ENCODE data around the gene MRPS31. TPM values are rescaled to one million over a fixed set of nuclear protein-coding genes. Genes with fewer than 3 reads are reported as not detected.
"Not testable (repeated sequence)": the region's sequence is repeated elsewhere in the genome, so short reads cannot be mapped to it uniquely, and the experiment has no call there.

MRPS31 gene
- polyA plus RNA-seq, 1 donor = 27.6 TPM

- peak; percentile 73 for DNase-seq
These were observed 18.5 kb upstream of the MRPS31 start, which contains the start of gene SLC25A15 for GRCh38 chr13:40789275-40790153. SLC25A15 (plus strand) TSS chr13:40789611; CDS start chr13:40793227, 3,616 bp downstream.

GRCh38 chr13:40788540-40789274 lies 17.7 kb upstream of the MRPS31 start:
- DNase-seq = not testable (repeated sequence)

- DNase-seq = no peak
These were observed 16.1 kb upstream of the MRPS31 start for GRCh38 chr13:40787062-40787461.

GRCh38 chr13:40786568-40786996 lies 15.6 kb upstream of the MRPS31 start:
- DNase-seq = no peak

- DNase-seq = no peak
These were observed 13.6 kb upstream of the MRPS31 start for GRCh38 chr13:40784540-40784939.

- DNase-seq = not testable (repeated sequence)
These were observed 12.0 kb upstream of the MRPS31 start for GRCh38 chr13:40782971-40783370.

GRCh38 chr13:40781717-40782116 lies 10.7 kb upstream of the MRPS31 start:
- no peak for DNase-seq

GRCh38 chr13:40780822-40781401 lies 9.9 kb upstream of the MRPS31 start:
- DNase-seq = no peak

- DNase-seq = no peak
These were observed 8.9 kb upstream of the MRPS31 start for GRCh38 chr13:40779796-40780285.

- DNase-seq = no peak
These were observed 8.1 kb upstream of the MRPS31 start for GRCh38 chr13:40779049-40779448.

- no peak for DNase-seq
These were observed 6.8 kb upstream of the MRPS31 start for GRCh38 chr13:40777809-40778175.

GRCh38 chr13:40777166-40777808 lies 6.3 kb upstream of the MRPS31 start:
- peak; percentile 32 for DNase-seq

GRCh38 chr13:40776681-40777165 lies 5.7 kb upstream of the MRPS31 start:
- DNase-seq = no peak

- DNase-seq = no peak
These were observed 5.2 kb upstream of the MRPS31 start for GRCh38 chr13:40776232-40776631.

- no peak for DNase-seq
These were observed 3.7 kb upstream of the MRPS31 start for GRCh38 chr13:40774672-40775071.

GRCh38 chr13:40772765-40773473 lies 1.9 kb upstream of the MRPS31 start:
- DNase-seq = no peak

GRCh38 chr13:40770609-40770933 lies 419 bp downstream of the MRPS31 start:
- no peak for DNase-seq

- no peak for DNase-seq
These were observed 1.0 kb downstream of the MRPS31 start for GRCh38 chr13:40769970-40770369.

GRCh38 chr13:40765602-40766001 lies 5.4 kb downstream of the MRPS31 start:
- DNase-seq = no peak

- no peak for DNase-seq
These were observed 6.2 kb downstream of the MRPS31 start for GRCh38 chr13:40764587-40765403.

- no peak for DNase-seq
These were observed 8.1 kb downstream of the MRPS31 start for GRCh38 chr13:40762849-40763248.
